Measurements from ENCODE around the gene SCRN2.

GRCh38 chr17:47806026-47806912 is 34.8 kb downstream of the SCRN2 start:
- TF ChIP-seq CTCF (conservative IDR thresholded peaks at IDR 0.05; ENCODE audit: low read depth in 2 of 2) = no peak
- TF ChIP-seq EZH2phosphoT487 (IDR thresholded peaks at IDR 0.05; ENCODE audit: unreplicated experiment) = no peak
- TF ChIP-seq POLR2AphosphoS5 (IDR thresholded peaks at IDR 0.05; ENCODE audit: low read depth) = no peak
- TF ChIP-seq CREB1 (CRISPR knock-in tag; IDR thresholded peaks at IDR 0.05; ENCODE audit: low read depth) = no peak
- no peak for TF ChIP-seq JUNB (IDR thresholded peaks at IDR 0.05; ENCODE audit: unreplicated experiment)
- no peak for TF ChIP-seq REST (IDR thresholded peaks at IDR 0.05; ENCODE audit: unreplicated experiment)
